HG03571 (cell line): Measurements from ENCODE around the gene MAPK1.
"Not testable (repeated sequence)": the region's sequence is repeated elsewhere in the genome, so short reads cannot be mapped to it uniquely, and the experiment has no call there.

Experiments
- ATAC-seq: cut with Tn5 transposase; IDR thresholded peaks from one replicate; pipeline ENCODE4 v1.9.1; 2021; ENCODE audit not compliant: unreplicated experiment

The MAPK1 gene

DNA sequence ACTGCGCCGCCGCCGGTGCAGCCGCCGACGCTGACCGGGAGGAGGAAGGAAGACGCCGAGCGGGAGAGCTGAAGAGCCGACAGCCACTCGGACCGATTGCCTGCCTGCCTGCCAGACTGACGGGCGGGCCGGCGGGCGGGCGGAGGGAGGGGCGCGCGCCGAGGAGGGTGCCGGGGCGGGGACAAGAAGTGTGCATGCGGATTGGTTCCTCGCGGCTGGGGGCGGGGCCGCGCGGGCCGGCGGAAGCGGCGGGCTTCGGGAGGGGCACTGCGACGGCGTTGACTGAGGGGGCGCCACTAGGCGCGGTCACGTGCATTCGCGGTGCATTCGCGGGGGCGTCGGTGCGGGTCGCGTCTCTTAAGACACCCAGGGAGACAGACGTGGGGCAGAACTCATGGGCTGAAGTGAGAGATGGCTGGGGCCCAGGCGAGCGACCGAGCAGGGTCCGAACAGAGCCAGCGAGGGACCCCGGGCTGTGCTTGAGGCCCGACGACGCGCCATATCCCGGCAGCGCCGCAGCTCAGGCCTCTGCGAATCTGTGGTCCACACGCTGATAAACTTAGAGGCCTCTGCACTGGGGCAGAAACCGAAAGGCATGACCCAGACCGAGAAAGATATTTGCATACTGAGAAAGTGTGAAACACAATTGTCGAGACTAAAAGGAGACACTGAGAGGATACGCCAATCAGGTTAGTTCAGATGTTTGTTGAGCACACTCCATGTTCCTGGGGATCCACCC, at the start of gene MAPK1:
MAPK1 (minus strand) TSS at position 118 of the 739 bp plus-strand sequence. CDS start 205 bp downstream, outside the sequence.
- ATAC-seq, result peak; percentile 72

DNA sequence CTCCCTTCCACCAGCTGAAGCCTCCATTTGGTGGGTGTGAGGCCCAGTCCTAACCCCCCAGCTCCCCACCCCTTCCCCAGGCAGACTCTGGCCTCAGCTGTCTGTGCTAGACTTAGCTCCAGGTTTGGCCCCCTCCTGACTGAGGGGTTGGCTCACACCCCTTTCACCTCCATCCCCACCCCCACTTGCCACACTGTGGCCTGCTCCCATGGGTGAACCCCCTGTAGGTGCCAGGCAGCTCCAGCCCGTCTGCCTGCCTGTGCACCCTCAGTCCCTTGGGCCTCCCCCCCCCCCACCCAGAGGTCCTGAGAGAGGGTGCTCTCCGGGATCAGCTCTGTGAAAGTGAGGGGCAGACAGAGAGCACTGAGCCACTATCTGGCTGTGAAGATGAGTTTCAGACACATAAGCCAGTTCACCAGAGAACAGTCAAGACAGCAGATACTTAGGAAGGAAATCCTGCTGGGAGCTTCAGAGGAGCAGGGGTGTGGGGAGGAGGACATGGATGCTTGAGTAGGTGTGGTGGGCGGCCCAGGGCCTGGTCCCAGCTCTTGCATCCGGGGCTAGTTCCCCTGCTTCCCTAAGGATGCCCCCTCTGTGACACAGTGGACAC, 49.0 kb upstream of the MAPK1 start:
- ATAC-seq, result no peak

DNA sequence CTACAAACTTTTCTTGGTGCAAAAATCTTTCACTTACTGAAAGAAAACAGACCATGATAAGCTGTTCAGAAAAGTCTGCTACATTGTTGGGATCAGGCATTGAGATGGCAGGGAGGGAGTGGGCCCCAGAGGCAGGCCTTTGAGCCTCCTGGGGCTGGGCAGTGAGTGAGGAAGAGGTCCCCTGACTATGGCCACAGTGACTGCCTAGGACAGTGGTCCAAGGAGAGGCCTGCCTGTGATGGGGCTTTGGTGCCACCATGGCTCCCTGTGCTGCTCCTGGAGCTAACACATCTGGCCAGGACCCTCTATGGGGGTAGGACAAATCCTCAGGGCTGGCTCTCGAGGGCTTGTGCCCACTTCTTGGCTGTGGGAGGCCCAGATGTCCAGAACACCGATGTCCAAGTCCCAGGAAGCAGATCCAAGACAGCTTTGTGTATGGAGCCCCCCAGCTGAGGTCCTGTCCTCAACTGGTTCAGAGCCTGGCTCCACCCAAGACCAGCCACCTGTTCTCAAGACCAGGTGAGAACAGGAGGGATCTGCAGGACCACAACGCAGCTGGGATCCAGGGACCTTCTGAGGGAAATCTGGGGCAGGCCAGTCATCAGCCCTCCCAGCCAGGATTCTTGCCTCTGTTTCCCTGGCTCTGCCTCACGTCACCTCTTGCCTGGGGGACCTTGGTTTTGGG, 48.3 kb upstream of the MAPK1 start:
- no peak for ATAC-seq

DNA sequence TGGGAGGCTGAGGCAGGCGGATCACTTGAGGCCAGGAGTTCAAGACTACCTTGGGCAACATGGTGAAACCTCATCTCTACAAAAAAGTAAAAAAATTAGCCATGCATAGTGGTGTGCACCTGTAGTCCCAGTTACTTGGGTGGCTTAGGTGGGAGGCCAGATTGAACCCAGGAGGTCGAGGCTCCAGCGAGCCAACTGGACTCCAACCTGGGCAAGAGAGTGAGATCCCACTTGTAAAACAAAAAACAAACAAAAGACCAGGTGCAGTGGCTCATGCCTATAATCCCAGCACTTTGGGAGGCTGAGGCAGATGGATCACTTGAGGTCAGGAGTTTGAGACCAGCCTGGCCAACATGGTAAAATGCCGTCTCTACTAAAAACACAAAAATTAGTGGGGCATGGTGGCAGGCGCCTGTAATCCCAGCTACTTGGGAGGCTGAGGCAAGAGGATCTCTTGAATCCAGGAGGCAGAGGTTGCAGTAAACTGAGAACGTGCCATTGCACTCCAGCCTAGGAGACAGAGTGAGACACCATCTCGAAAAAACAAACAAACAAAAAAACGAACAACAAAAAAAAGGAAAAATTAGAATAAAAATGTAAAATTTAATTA, 46.7 kb upstream of the MAPK1 start:
- not testable (repeated sequence) for ATAC-seq

DNA sequence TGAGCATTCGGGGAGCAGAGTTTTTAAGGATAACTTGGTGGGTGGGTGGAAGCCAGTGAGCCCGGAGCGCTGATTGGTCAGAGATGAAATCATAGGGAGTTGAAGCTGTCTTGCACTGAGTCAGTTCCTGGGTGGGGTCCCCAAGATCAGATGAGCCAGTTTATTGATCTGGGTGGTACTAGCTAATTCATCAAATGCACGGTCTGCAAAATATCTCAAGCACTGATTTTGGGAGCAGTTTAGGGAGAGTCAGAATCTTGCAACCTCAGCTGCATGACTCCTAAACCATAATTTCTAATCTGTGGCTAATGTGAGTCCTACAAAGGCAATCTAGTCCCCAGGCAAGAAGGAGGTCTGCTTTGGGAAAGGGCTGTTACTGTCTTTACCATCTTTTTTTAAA, 42.9 kb upstream of the MAPK1 start:
- not testable (repeated sequence) for ATAC-seq

DNA sequence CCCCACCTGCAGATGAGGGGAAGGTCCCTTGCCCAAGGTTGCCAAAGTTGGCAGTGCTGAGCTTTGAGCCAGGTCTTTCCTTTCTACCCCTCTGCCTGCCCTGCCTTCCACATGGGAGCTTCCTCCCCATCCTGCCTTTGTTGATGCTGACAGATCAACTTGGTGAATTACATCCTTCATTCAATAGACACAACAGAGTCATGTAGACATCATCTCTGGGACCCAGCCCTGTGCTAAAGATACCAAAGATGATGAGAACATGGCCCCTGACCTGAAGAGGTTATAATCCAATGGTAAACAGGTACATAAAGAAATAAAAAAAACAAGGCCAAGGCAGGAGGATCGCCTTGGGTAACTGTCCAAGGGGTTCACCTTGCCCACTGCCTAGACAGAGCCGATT, 42.4 kb upstream of the MAPK1 start:
- ATAC-seq, result no peak

DNA sequence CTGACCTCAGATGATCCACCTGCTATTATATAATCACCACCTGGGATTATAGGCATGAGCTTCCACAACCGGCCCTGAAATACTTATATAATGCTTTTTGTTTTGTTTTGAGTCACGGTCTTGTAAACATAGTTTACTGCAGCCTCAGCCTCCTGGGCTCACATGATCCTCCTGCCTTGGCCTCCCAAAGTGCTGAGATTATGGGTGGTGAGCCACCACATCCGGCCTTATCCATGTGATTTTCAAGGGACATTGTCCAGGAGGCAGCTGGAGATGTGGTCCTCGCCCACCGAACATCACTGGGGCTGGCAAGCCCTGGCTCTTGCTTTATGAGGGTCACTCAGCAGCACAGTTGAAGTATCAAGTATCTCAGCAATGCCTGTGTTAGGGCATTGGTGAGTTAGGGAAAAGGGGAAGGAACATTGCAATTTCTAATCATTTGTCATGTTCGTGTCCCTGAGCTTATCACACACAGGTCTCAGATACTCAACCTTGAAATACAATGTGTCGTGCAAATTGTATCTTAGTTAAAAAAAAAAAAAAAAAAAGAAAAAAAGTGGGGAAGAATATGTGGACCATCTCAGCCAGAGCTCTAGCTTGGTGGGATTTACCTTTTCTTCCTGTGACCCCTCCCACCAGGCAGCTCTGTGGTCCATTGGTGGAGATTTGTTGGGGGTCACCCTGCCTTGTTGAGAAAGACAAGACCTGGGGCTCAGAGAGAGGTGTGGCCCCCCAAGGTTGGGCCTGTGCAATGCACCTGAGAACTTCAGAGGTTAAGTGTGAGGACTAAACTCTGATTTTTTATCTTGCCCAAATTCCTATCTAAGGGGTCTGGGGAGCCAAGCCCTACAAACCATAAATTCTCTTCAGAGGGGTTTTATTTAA, 40.4 kb upstream of the MAPK1 start:
- no peak for ATAC-seq

DNA sequence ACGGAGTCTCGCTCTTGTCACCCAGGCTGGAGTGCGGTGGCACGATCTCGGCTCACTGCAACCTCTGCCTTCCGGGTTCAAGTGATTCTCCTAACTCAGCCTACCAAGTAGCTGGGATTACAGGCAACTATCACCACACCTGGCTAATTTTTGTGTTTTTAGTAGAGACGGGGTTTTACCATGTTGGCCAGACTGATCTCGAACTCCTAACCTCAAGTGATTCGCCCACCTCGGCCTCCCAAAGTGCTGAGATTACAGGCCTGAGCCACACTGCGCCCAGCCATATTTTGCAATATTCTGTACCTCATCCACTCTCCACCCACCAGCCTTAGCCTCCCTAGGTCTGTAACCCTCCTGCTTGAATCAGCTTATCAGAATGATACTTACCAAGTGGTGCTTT, 37.8 kb upstream of the MAPK1 start:
- ATAC-seq, result not testable (repeated sequence)

DNA sequence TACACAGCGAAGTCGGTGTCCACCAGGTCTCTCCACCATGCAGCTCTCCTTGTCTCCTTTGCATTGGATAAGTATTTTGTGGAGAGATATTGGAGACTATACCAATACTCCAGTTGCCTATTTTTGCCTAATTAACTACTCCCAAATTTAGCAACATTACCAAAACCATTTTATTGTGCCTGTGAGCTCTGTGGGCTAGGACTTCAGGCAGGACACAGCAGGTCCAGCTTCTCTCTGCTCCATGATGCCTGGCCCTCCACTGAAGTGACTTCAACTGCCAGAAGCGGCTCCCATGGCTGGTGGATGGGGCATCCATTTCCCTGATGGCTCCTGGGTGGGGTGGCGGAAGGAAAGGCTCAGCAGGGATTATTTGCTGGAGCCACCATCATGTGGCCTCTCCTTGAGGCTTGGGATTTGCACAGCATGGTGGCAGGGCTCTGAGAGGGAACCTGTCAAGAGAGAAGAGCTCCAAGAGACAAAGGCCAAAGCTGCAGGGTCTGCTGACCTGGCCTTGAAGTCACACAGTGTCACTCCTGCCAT, 36.9 kb upstream of the MAPK1 start:
- ATAC-seq, result no peak

DNA sequence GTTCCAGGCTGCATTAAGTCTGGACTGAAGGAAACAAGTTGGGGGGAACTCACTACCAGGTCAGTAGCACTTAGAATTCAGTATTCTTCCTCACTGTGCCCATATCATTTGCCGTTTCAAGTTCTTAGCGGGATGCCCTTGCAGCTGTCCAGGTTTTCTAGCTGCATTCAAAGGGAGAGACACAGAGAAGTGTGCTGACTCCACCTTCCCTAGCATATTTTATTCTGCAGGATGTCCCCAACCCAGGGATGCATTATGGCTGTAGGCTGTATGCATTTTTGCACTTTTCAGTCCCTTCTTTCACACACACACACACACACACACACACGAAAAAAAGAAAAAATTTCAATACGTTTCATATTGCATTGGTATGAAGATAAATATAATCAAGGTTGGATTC, 35.8 kb upstream of the MAPK1 start:
- no peak for ATAC-seq

DNA sequence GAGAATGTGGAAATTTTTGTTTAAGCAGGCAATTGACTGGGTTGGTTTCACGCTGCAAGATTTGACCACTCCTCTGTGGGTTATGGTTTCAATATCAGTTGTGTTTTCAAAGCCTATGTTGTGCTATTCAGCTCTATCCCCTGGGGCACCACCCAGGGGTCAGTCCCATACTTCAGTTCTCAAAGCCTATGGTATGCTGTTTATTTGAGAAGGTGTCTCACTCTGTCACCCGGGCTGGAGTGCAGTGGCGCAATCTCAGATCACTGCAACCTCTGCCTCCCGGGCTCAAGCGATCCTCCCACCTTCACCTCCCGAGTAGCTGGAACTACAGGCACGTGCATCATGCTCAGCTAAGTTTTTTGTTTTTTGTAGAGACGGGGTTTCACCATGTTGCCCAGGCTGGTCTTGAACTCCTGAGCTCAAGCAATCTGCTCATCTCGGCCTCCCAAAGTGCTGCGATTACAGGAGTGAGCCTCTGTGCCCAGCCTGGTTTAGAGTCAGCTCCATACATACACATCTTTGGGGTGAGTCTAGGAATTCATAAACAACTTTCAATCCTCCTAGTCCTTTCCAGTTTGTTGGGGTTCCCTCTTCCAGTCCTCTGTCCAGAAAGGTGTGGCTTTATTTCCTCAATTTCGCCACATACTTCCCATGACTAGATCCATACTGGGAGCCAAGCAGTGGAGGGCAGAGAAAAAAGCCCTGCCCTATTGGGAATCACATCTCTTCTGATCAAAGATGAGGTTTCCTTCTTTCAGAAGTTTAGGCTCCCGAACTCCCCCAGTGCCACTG, 35.0 kb upstream of the MAPK1 start:
- no peak for ATAC-seq

DNA sequence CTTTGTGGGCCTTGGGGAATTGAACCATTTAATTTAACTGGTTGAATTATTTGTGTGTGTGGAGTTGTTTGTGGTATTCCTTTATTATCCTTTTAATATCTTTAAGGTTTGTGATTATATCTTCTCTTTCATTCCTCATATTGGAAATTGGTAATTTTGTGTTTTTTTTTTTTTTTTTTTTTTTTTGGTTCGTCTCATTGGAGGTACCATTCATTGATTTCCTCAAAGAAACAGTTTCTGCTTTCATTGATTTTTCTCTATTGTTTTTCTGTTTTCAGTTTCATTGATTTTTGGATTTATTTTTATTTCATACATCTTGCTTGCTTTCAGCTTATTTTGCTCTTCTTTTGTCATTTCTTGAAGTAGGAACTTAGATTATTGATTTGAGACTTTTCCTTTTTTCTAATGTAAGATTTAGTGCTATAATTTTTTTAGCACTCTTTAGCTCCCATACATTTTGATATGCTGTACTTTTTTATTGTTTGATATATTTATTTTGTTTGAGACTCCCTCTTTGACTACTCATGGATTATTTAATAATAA, 31.0 kb upstream of the MAPK1 start:
- ATAC-seq, result no peak

DNA sequence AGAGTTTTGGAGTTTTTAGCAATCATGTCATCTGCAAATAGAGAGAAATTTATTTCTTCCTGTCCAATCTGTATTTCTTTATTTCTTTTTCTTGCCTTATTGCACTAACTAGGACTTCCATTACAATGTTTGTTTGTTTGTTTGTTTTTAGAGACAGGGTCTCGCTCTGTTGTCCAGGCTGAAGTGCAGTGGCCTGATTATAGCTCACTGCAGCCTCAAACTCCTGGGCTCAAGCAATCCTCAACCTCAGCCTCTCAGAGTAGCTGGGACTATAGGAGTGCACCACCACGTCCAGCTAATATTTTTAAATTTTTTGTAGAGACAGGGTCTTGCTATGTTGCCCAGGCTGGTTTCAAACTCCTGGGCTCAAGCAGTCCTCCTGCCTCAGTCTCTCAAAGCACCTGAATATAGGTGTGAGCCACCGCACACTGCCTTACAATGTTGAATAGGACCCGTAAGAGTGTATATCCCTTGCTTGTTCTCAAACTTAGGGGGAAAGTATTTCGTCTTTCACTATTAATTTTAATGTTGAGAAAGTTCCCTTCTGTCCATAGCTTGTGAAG, 29.6 kb upstream of the MAPK1 start:
- ATAC-seq, result no peak

DNA sequence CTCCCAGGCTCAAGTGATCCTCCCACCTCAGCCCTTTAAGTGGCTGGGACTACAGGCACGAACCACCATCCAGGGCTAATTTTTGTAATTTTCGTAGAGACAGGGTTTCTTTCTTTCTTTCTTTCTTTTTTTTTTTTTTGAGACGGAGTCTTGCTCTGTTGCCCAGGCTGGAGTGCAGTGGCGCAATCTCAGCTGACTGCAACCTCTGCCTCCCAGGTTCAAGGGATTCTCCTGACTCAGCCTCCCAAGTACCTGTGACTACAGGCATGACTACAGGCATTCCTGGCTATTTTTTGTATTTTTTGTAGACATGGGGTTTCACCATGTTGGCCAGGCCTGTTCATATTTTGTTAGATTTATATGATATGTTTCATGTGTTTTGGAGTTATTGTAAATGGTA, 28.8 kb upstream of the MAPK1 start:
- ATAC-seq, result not testable (repeated sequence)

DNA sequence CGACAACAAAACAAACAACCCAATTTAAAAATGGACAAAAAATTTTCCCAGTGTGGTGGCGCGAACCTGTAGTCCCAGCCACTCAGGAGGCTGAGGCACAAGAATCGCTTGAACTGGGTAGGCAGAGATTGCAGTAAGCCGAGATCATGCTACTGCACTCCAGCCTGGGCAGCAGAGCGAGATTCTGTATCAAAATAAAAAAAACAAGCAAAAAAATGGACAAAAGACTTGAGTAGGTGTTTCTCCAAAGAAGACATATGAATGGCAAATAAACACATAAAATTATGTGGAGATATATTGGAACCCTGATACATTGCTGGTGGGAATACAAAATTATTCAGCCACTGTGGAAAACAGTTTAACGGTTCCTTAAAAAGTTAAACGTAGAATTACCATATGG, 27.4 kb upstream of the MAPK1 start:
- no peak for ATAC-seq

DNA sequence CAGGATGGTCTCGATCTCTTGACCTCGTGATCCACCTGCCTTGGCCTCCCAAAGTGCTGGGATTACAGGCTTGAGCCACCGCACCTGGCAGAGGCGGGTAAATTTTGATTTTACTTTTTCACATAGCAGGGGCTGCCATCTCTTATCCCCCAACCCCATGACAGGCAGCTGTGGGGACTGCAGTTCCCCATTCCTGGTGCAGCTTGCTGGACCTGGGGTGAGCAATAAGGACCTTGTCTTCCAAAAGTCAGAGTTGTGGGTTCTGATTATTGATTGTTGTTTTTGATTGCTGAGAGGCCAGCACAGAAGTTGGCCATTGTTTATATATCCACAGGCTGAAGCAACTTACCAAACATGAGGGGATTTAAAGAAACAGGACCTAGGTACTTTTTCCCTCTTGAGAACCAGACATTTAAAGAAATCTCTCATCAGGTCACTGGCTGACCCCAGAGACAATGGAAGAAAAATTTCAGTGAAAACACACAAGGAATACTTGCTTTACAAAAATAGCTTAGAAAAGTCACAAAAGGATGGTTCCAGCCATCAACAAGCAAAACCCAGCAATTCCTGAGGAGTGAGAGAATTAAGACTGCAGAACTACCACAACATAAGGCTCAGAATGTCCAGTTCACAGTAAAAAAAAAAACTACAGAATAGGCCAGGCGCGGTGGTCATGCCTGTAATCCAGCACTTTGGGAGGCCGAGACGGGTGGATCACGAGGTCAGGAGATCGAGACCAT, 22.0 kb upstream of the MAPK1 start:
- no peak for ATAC-seq

DNA sequence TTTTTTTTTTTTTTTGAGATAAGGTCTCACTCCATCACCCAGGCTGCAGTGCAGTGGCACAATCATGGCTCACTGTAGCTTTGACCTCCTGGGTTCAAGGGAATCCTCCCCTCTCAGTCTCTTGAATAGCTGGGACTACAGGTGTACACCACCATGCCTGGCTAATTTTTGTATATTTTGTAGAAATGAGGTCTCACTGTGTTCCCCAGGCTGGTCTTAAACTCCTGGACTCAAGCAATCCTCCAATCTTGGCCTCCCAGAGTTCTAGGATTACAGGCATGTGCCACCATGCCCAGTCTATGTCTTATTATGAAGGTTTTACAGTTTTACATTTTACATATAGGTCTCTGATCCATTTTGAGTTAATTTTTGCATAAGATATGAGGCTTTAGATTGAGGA, 20.4 kb upstream of the MAPK1 start:
- no peak for ATAC-seq

DNA sequence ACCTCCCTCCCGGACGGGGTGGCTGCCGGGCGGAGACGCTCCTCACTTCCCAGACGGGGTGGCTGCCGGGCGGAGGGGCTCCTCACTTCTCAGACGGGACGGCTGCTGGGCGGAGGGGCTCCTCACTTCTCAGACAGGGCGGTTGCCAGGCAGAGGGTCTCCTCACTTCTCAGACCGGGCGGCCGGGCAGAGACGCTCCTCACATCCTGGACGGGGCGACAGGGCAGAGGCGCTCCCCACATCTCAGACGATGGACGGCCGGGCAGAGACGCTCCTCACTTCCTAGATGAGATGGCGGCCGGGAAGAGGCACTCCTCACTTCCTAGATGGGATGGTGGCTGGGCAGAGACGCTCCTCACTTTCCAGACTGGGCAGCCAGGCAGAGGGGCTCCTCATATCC, 16.5 kb upstream of the MAPK1 start:
- not testable (repeated sequence) for ATAC-seq
